ENCODE data around the gene KCNF1. TPM values are rescaled to one million over a fixed set of nuclear protein-coding genes. Genes with fewer than 3 reads are reported as not detected.

Gene KCNF1, protein sequence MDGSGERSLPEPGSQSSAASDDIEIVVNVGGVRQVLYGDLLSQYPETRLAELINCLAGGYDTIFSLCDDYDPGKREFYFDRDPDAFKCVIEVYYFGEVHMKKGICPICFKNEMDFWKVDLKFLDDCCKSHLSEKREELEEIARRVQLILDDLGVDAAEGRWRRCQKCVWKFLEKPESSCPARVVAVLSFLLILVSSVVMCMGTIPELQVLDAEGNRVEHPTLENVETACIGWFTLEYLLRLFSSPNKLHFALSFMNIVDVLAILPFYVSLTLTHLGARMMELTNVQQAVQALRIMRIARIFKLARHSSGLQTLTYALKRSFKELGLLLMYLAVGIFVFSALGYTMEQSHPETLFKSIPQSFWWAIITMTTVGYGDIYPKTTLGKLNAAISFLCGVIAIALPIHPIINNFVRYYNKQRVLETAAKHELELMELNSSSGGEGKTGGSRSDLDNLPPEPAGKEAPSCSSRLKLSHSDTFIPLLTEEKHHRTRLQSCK
- not detected for total RNA-seq

GRCh38 chr2:10911291-10912075 is at the start of gene KCNF1:
KCNF1 (plus strand) TSS chr2:10911934; CDS start chr2:10912427, 493 bp downstream.
- Mint-ChIP-seq H3K36me3 (no peaks in the 10 kb centered on the region), H3K4me1 (ENCODE audit: low read depth in 2 of 2) (peaks cover 0 to 3% of the 10 kb centered on the region in 2 donors), H3K4me3 (no peak within 1 kb of the TSS), H3K27me3 (peaks cover 27 to 42% of the 10 kb centered on the region in 2 donors), H3K9me3 (no peaks in the 10 kb centered on the region), H3K27ac (no peak within 1 kb of the TSS)
- ATAC-seq, result no peak
- no peak for DNase-seq (ENCODE audit: low spot score)

- H3K4me1 Mint-ChIP-seq (ENCODE audit: low read depth in 2 of 2), result peaks cover 32 to 41% of the 10 kb centered on the region in 2 donors
- ATAC-seq, result no peak
- H3K27me3 Mint-ChIP-seq, result peaks cover 7 to 18% of the 10 kb centered on the region in 2 donors
- no peaks in the 10 kb centered on the region for H3K9me3 Mint-ChIP-seq
- no peaks in the 10 kb centered on the region for H3K36me3 Mint-ChIP-seq
- H3K27ac Mint-ChIP-seq, result no peak overlapping the region
- no peak for DNase-seq (ENCODE audit: low spot score)
- H3K4me3 Mint-ChIP-seq, result peak overlapping the region; percentile 55
Observed at GRCh38 chr2:10862330-10862729, 49.4 kb upstream of the KCNF1 start.

DNA sequence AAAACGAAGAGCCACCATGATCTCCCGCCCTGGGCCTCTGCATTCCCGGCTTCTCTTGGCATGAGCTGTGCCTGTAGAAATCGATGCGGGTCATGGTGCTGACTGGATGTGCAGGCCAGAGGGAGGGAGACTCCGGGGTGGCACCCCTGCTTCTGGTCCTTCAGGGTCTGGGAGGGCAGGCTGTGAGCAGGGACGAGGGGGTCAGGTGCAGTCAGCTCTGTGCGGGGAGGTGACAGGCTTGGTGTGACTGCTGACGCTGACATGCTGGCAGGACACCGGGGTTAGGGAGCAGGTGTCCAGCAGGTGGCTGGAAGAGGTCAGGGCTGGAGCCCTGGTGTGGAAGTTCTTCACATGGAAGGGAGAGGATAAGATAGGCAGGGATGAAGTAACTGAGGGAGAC is 48.7 kb upstream of the KCNF1 start:
- no peaks in the 10 kb centered on the region for H3K36me3 Mint-ChIP-seq
- no peaks in the 10 kb centered on the region for H3K9me3 Mint-ChIP-seq
- no peak for ATAC-seq
- peaks cover 9 to 18% of the 10 kb centered on the region in 2 donors for H3K27me3 Mint-ChIP-seq
- peaks cover 29 to 41% of the 10 kb centered on the region in 2 donors for H3K4me1 Mint-ChIP-seq (ENCODE audit: low read depth in 2 of 2)
- peak overlapping the region; percentile 55 for H3K4me3 Mint-ChIP-seq
- no peak overlapping the region for H3K27ac Mint-ChIP-seq
- peak; percentile 53 for DNase-seq (ENCODE audit: low spot score)

GRCh38 chr2:10863837-10864236 is 47.9 kb upstream of the KCNF1 start:
- no peaks in the 10 kb centered on the region for H3K36me3 Mint-ChIP-seq
- peaks cover 9 to 13% of the 10 kb centered on the region in 2 donors for H3K27me3 Mint-ChIP-seq
- H3K4me3 Mint-ChIP-seq, result peak overlapping the region; percentile 86
- peaks cover 29 to 41% of the 10 kb centered on the region in 2 donors for H3K4me1 Mint-ChIP-seq (ENCODE audit: low read depth in 2 of 2)
- DNase-seq (ENCODE audit: low spot score) (no peak), ATAC-seq (peak; percentile 70 to 78)
- peak overlapping the region; percentile 48 to 53 for H3K27ac Mint-ChIP-seq
- no peaks in the 10 kb centered on the region for H3K9me3 Mint-ChIP-seq

DNA sequence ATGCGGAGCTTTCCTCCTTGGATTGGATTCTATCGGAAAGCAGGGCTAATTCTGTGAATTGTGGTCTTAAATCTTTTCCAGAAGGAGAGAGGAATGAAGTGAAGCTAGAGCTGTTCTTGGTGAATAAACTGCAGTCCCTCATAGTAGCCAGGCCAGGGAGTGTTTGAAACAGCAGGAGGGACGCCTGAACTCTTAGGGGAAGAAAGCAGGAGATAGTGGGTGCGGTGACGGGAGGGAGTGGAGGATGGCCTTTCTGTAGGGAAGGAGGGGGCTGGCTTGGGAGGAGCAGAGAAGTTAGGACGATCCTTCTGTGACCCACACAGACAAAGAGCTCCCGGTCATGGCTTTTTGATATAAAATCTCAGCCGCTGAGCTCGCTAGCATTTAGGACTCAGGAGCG is 47.5 kb upstream of the KCNF1 start:
- Mint-ChIP-seq H3K4me3 (peak overlapping the region; percentile 86), H3K27ac (peak overlapping the region; percentile 48 to 53), H3K9me3 (no peaks in the 10 kb centered on the region), H3K27me3 (peaks cover 6 to 9% of the 10 kb centered on the region in 2 donors), H3K4me1 (ENCODE audit: low read depth in 2 of 2) (peaks cover 29 to 41% of the 10 kb centered on the region in 2 donors), H3K36me3 (no peaks in the 10 kb centered on the region)
- ATAC-seq (no peak), DNase-seq (ENCODE audit: low spot score) (no peak)

DNA sequence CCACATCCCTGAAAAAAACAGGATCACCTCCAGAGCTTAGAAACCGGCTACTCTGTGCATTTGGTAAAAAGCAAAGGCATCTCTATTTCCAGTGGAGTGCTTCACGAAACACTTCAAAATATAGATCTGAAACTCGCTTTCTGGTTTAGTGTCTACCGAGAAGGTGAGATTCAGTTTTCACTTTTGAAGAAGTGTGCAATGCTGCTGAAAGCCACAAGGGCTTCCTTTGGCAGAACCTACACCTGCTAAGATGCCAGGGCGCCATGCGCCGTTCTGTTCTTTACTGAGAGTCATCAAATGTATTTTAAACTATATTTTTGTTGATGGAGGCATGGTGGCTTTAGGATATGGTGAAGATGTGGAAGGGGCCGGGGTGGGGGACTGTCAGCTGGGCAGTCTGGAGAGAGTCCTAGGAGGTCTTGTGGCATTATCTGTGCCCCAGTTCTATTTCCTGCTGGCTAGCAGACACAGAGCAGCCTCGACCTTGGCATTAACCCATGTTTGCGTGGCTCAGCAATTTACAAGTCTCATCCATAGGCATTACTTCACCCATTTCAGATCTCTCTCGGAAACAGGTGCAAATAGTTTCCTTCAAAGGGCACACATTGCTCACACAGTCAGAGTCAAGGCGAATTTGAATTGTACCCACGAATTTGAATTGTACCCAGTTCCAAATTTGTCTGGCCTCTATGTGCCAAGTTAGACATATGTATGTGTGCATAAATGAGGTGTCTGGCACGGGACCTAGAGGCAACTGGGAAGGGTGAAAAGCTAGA is 46.7 kb upstream of the KCNF1 start:
- Mint-ChIP-seq H3K9me3 (no peaks in the 10 kb centered on the region), H3K4me3 (peak overlapping the region; percentile 86), H3K27ac (no peak overlapping the region), H3K4me1 (ENCODE audit: low read depth in 2 of 2) (peaks cover 29 to 41% of the 10 kb centered on the region in 2 donors), H3K36me3 (no peaks in the 10 kb centered on the region), H3K27me3 (peaks cover 1 to 4% of the 10 kb centered on the region in 2 donors)
- no peak for DNase-seq (ENCODE audit: low spot score)
- ATAC-seq, result peak; percentile 43 to 64

GRCh38 chr2:10865841-10866240 is 45.9 kb upstream of the KCNF1 start:
- H3K4me3 Mint-ChIP-seq, result no peak overlapping the region
- no peak for ATAC-seq
- no peaks in the 10 kb centered on the region for H3K36me3 Mint-ChIP-seq
- no peak for DNase-seq (ENCODE audit: low spot score)
- H3K9me3 Mint-ChIP-seq, result no peaks in the 10 kb centered on the region
- H3K27ac Mint-ChIP-seq, result no peak overlapping the region
- peaks cover 29 to 41% of the 10 kb centered on the region in 2 donors for H3K4me1 Mint-ChIP-seq (ENCODE audit: low read depth in 2 of 2)
- H3K27me3 Mint-ChIP-seq, result peaks cover 0 to 4% of the 10 kb centered on the region in 2 donors

DNA sequence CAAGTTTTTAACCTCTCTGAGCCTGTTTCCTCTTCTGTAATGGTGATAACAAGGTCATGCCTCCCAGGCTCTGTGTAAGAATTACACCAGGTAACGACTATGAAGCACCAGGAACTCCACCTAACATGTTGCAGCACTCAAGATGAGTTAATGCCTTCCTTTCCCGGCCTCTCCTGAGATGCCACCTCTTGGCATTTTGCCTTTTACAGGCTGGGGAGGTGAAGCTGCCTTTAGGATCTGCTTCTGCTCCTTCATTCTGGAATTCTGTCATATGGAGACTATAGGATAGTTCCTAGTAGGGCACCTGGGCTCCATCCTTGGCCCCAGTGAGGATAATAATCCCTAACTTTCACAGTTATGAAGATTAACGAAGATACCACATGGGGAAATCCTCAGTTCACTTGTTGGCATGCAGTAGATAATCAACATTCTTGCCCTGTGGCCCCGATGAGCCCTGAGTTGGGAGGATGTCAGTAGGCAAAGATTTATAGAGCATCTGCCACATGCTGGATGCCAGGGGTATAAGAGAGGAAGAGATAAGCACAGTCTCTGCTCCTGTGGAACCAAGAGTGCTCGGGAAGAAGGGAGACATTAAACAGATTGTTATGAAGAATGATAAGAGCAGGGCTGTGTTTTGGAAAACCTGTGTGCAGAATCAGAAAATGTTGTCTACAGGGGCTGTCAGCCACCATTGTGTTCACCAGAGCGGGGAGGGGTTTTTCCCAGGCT is 43.9 kb upstream of the KCNF1 start:
- Mint-ChIP-seq H3K9me3 (no peaks in the 10 kb centered on the region), H3K27ac (no peak overlapping the region), H3K36me3 (no peaks in the 10 kb centered on the region), H3K27me3 (peaks cover 0 to 4% of the 10 kb centered on the region in 2 donors), H3K4me3 (no peak overlapping the region), H3K4me1 (ENCODE audit: low read depth in 2 of 2) (peaks cover 24 to 28% of the 10 kb centered on the region in 2 donors)
- ATAC-seq, result no peak
- DNase-seq (ENCODE audit: low spot score), result no peak

GRCh38 chr2:10868465-10869314 is 43.0 kb upstream of the KCNF1 start:
- peaks cover 18 to 20% of the 10 kb centered on the region in 2 donors for H3K4me1 Mint-ChIP-seq (ENCODE audit: low read depth in 2 of 2)
- H3K36me3 Mint-ChIP-seq, result no peaks in the 10 kb centered on the region
- peaks cover 0 to 4% of the 10 kb centered on the region in 2 donors for H3K27me3 Mint-ChIP-seq
- no peaks in the 10 kb centered on the region for H3K9me3 Mint-ChIP-seq
- H3K4me3 Mint-ChIP-seq, result no peak overlapping the region
- DNase-seq (ENCODE audit: low spot score) (no peak), ATAC-seq (peak in 1 of 2 donors; percentile 38)
- H3K27ac Mint-ChIP-seq, result no peak overlapping the region

DNA sequence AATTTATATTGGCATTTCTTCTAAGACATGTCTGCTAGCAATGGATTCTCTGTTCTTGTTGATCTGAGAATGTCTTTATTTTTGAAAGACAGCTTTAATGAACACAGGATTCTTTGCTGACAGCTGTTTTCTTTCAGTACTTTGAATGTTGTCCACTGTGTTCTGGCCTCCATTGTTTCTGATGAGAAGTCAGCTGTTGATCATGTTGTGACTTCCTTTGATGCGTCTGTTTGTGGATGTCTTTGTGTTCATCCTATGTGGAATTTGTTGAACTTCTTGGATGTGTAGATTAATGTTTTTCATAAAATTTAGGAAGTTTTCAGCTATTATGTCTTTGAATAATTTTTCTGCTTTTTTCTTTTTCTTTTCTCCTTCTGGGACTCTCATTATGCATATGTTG is 39.8 kb upstream of the KCNF1 start:
- DNase-seq (ENCODE audit: low spot score) (no peak), ATAC-seq (no peak)
- no peak overlapping the region for H3K4me3 Mint-ChIP-seq
- H3K27me3 Mint-ChIP-seq, result peaks cover 0 to 10% of the 10 kb centered on the region in 2 donors
- no peaks in the 10 kb centered on the region for H3K9me3 Mint-ChIP-seq
- no peaks in the 10 kb centered on the region for H3K36me3 Mint-ChIP-seq
- no peaks in the 10 kb centered on the region for H3K4me1 Mint-ChIP-seq (ENCODE audit: low read depth in 2 of 2)
- no peak overlapping the region for H3K27ac Mint-ChIP-seq

DNA sequence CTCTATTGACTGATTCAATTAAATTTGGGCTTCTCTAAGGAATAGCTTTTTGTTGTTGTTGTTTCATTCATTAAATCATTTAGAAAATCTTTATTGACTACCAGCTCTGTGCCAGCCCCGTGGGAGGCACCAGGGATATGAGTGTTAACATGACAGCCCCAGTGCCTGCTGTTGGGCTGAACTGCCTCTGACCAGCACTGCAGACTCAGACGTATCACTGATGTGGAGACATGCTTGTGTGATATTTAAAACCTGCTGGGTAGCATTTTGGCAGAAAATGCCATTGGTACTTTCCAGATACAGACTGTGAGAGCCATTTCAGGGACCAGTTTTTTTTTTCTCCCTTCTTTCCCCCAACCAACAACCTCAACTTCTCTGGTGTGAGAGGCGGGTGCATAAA is 38.6 kb upstream of the KCNF1 start:
- Mint-ChIP-seq H3K4me1 (ENCODE audit: low read depth in 2 of 2) (peaks cover 0 to 2% of the 10 kb centered on the region in 2 donors), H3K9me3 (no peaks in the 10 kb centered on the region), H3K36me3 (no peaks in the 10 kb centered on the region), H3K27me3 (peaks cover 0 to 11% of the 10 kb centered on the region in 2 donors), H3K27ac (no peak overlapping the region), H3K4me3 (no peak overlapping the region)
- DNase-seq (ENCODE audit: low spot score) (no peak), ATAC-seq (no peak)

DNA sequence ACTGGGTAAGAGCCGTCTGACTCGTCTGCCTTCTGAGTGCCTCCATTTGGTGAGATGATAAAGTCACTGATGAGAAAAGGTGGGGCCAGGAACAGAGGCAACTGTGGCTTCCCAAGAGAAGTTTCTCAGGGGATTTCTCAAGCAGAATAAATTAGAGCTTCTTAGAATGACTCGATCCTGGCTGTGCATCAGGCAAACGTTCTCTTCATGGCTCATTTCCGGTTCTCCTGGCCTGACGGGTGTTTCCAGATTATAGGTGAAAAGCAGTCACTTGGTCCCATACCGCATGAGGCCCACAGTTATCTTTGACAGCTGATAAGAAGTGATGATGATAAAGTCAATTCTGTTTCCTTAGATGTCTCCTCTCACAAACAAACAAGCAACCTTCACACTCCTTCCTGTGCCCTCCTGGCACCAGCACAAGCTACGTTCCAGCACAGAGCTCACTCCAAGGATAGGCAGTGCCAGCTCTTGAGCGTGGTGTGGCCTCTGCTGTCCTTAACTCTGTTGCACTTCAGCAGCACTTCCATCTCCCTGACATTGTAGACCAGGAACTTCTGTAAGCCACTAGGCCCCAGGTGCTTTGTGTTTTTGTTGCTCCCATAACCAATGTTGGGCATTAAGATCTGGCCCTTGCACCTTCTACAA is 37.8 kb upstream of the KCNF1 start:
- Mint-ChIP-seq H3K27me3 (peaks cover 0 to 11% of the 10 kb centered on the region in 2 donors), H3K4me3 (no peak overlapping the region), H3K36me3 (no peaks in the 10 kb centered on the region), H3K4me1 (ENCODE audit: low read depth in 2 of 2) (peaks cover 0 to 2% of the 10 kb centered on the region in 2 donors), H3K9me3 (no peaks in the 10 kb centered on the region), H3K27ac (no peak overlapping the region)
- ATAC-seq (no peak), DNase-seq (ENCODE audit: low spot score) (no peak)
